WTC11 (cell line): ENCODE measurements around the gene CLCA2. TPM values are rescaled to one million over a fixed set of nuclear protein-coding genes. Genes with fewer than 3 reads are reported as not detected.

ENCODE experiments used
- ATAC-seq: fragments of 200-7000 bp; cut with Tn5 transposase; 2 replicates; pipeline ENCODE4 v1.10.0; 2021; ENCODE audit warnings: mild to moderate bottlenecking, moderate library complexity
- CTCF ChIA-PET: fragments of 300-600 bp; sonication (Branson Sonifier 250); formaldehyde crosslinking; loops from one replicate; lab custom pipeline; 2021; ENCODE audit warnings: antibody characterized with exemption; lab: Charles Lee
- POLR2A ChIA-PET: fragments of 350-600 bp; sonication (Branson Sonifier 250); formaldehyde crosslinking; loops from one replicate; lab custom pipeline; 2021; ENCODE audit warnings: antibody characterized with exemption; lab: Charles Lee
- DNase-seq: peaks from one replicate; pipeline ENCODE4 v3.0.0; 2021; ENCODE audit warnings: low spot score
- H3K27ac Mint-ChIP-seq: 2 replicates; pipeline ENCODE4 v1.8.0; 2021; ENCODE audit warnings: mixed read lengths
- H3K27me3 Mint-ChIP-seq: 2 replicates; pipeline ENCODE4 v1.8.0; 2021; ENCODE audit warnings: low read depth, mild to moderate bottlenecking, moderate library complexity, mixed read lengths
- H3K36me3 Mint-ChIP-seq: 2 replicates; pipeline ENCODE4 v1.8.0; 2021; ENCODE audit warnings: mixed read lengths
- H3K4me1 Mint-ChIP-seq: 2 replicates; pipeline ENCODE4 v1.8.0; 2022; ENCODE audit warnings: mixed read lengths
- H3K4me3 Mint-ChIP-seq: 2 replicates; pipeline ENCODE4 v1.8.0; 2021; ENCODE audit warnings: mild to moderate bottlenecking, moderate library complexity, mixed read lengths
- H3K9me3 Mint-ChIP-seq: 2 replicates; pipeline ENCODE4 v1.8.0; 2021; ENCODE audit warnings: mixed read lengths
- AFF4 ChIP-seq: sonication (generic); formaldehyde crosslinking; IDR thresholded peaks from 2 replicates; pipeline ENCODE4 v1.8.1; 2023; ENCODE audit warnings: mild to moderate bottlenecking, missing genetic modification reagents, borderline replicate concordance
- ARID4B ChIP-seq: sonication (generic); formaldehyde crosslinking; IDR thresholded peaks from 2 replicates; pipeline ENCODE4 v1.8.0; 2023; ENCODE audit warnings: missing genetic modification reagents, mild to moderate bottlenecking, borderline replicate concordance
- ERG ChIP-seq: fragments of 250-450 bp; sonication (Bioruptor Pico); IDR thresholded peaks from 2 replicates; pipeline ENCODE4 v1.8.0; 2021; ENCODE audit warnings: mild to moderate bottlenecking
- FOXJ3 ChIP-seq: sonication (generic); formaldehyde crosslinking; IDR thresholded peaks from 2 replicates; pipeline ENCODE4 v1.9.0; 2021; ENCODE audit warnings: missing genetic modification reagents, mild to moderate bottlenecking, borderline replicate concordance
- GABPB1 ChIP-seq: sonication (generic); formaldehyde crosslinking; IDR thresholded peaks from 2 replicates; pipeline ENCODE4 v1.8.1; 2023; ENCODE audit warnings: mild to moderate bottlenecking, missing genetic modification reagents
- IRF1 ChIP-seq: sonication (generic); formaldehyde crosslinking; IDR thresholded peaks from 2 replicates; pipeline ENCODE4 v1.8.0; 2023; ENCODE audit warnings: missing genetic modification reagents
- JAZF1 ChIP-seq: fragments of 250-450 bp; sonication (Bioruptor Pico); IDR thresholded peaks from 2 replicates; pipeline ENCODE4 v1.9.0; 2021; ENCODE audit warnings: moderate library complexity, mild to moderate bottlenecking, inconsistent platforms
- NFE2L1 ChIP-seq: sonication (generic); formaldehyde crosslinking; IDR thresholded peaks from 2 replicates; pipeline ENCODE4 v1.8.1; 2023; ENCODE audit warnings: missing genetic modification reagents
- OVOL2 ChIP-seq: fragments of 250-450 bp; sonication (Bioruptor Pico); IDR thresholded peaks from 2 replicates; pipeline ENCODE4 v1.9.0; 2021; ENCODE audit warnings: mild to moderate bottlenecking, borderline replicate concordance
- RELA ChIP-seq: sonication (generic); formaldehyde crosslinking; IDR thresholded peaks from 2 replicates; pipeline ENCODE4 v1.8.1; 2022; ENCODE audit warnings: missing genetic modification reagents, mild to moderate bottlenecking, borderline replicate concordance
- SMAD4 ChIP-seq: sonication (generic); formaldehyde crosslinking; IDR thresholded peaks from 2 replicates; pipeline ENCODE4 v1.8.0; 2022; ENCODE audit warnings: mild to moderate bottlenecking, missing genetic modification reagents
- SOX15 ChIP-seq: fragments of 250-450 bp; sonication (Bioruptor Pico); IDR thresholded peaks from 2 replicates; pipeline ENCODE4 v1.9.0; 2021; ENCODE audit warnings: mild to moderate bottlenecking
- TCF7 ChIP-seq: sonication (generic); formaldehyde crosslinking; IDR thresholded peaks from 2 replicates; pipeline ENCODE4 v1.8.0; 2022; ENCODE audit warnings: mild to moderate bottlenecking, low read depth, missing genetic modification reagents, moderate library complexity
- TP53 ChIP-seq: sonication (generic); formaldehyde crosslinking; IDR thresholded peaks from 2 replicates; pipeline ENCODE4 v1.8.1; 2023; ENCODE audit warnings: mild to moderate bottlenecking, missing genetic modification reagents
- ZNF219 ChIP-seq: sonication (generic); formaldehyde crosslinking; IDR thresholded peaks from 2 replicates; pipeline ENCODE4 v1.8.0; 2023; ENCODE audit warnings: missing genetic modification reagents, mild to moderate bottlenecking, borderline replicate concordance
- ZNF281 ChIP-seq: sonication (generic); formaldehyde crosslinking; IDR thresholded peaks from 2 replicates; pipeline ENCODE4 v1.8.0; 2023; ENCODE audit warnings: mild to moderate bottlenecking, missing genetic modification reagents
- ZNF396 ChIP-seq: fragments of 250-450 bp; sonication (Bioruptor Pico); IDR thresholded peaks from 2 replicates; pipeline ENCODE4 v1.8.0; 2021; ENCODE audit warnings: mild to moderate bottlenecking, moderate library complexity, borderline replicate concordance
- ZNF671 ChIP-seq: fragments of 250-450 bp; sonication (Bioruptor Pico); IDR thresholded peaks from 2 replicates; pipeline ENCODE4 v1.8.0; 2021; ENCODE audit warnings: mild to moderate bottlenecking
- total RNA-seq: library from RNA; stranded (reverse); gene quantifications from 3 replicates; pipeline ENCODE4 v1.2.3, GENCODE V29; 2021

Gene CLCA2
- total RNA-seq, 1 experiment from 2014 or later = 0.07 TPM

- Mint-ChIP-seq H3K27ac (no peak overlapping the region), H3K9me3 (peaks cover 7% of the 10 kb centered on the region)
These were observed 58.0 kb downstream of the CLCA2 start for GRCh38 chr1:86481966-86482365.

GRCh38 chr1:86487131-86487810 is 63.3 kb downstream of the CLCA2 start:
- H3K4me1 Mint-ChIP-seq = peaks cover 4% of the 10 kb centered on the region
- DNase-seq = no peak
- no peak overlapping the region for H3K27ac Mint-ChIP-seq
- H3K27me3 Mint-ChIP-seq = no peaks in the 10 kb centered on the region
- peaks cover 7% of the 10 kb centered on the region; the same call in 1 of the 2 replicates for H3K9me3 Mint-ChIP-seq
- ATAC-seq = no peak
- ChIA-PET CTCF (no interaction called here), POLR2A (no interaction called here)
- H3K4me3 Mint-ChIP-seq = no peak overlapping the region
- H3K36me3 Mint-ChIP-seq = no peaks in the 10 kb centered on the region
- no peak for TF ChIP-seq OVOL2
- no peak for TF ChIP-seq ZNF396 (CRISPR knock-in tag)
- no peak for TF ChIP-seq JAZF1 (CRISPR knock-in tag)
- no peak for TF ChIP-seq ERG
- no peak for TF ChIP-seq ARID4B (CRISPR knock-in tag)
- TF ChIP-seq NFE2L1 (CRISPR knock-in tag) = no peak
- no peak for TF ChIP-seq RELA (CRISPR knock-in tag)
- no peak for TF ChIP-seq SMAD4 (CRISPR knock-in tag)
- TF ChIP-seq TP53 = no peak
- TF ChIP-seq SOX15 (CRISPR knock-in tag) = no peak
- TF ChIP-seq ZNF219 = no peak
- no peak for TF ChIP-seq ZNF671
- no peak for TF ChIP-seq AFF4 (CRISPR knock-in tag)
- no peak for TF ChIP-seq GABPB1

More at GRCh38 chr1:86481966-86482365, 58.0 kb downstream of the CLCA2 start:
- no peaks in the 10 kb centered on the region for H3K36me3 Mint-ChIP-seq
- TF ChIP-seq IRF1 = no peak
- no peak for TF ChIP-seq TCF7
- no peak for TF ChIP-seq FOXJ3
- no peak for TF ChIP-seq ZNF281
- TF ChIP-seq, all 79 proteins: peak for 0
- CTCF ChIA-PET = interaction anchor here (1.0 kb wide), 1 partner anchor 20 kb away, joined by 3 read pairs; no protein-coding TSS in a partner anchor
- peaks cover 7% of the 10 kb centered on the region for H3K4me1 Mint-ChIP-seq
- H3K27me3 Mint-ChIP-seq = no peaks in the 10 kb centered on the region
- H3K4me3 Mint-ChIP-seq = no peak overlapping the region
- POLR2A ChIA-PET = no interaction called here
- DNase-seq (no peak), ATAC-seq (no peak)
